Naive thymus-derived CD4-positive, alpha-beta T cell (primary cell): ENCODE results near the gene ADGRF3. TPM values are rescaled to one million over a fixed set of nuclear protein-coding genes. Genes with fewer than 3 reads are reported as not detected.
"Not testable (repeated sequence)": the region's sequence is repeated elsewhere in the genome, so short reads cannot be mapped to it uniquely, and the experiment has no call there.

Experiments used
- ATAC-seq: fragments of 150-1000 bp; cut with Tn5 transposase; 2 replicates; pipeline ENCODE4 v1.10.0; 2021; ENCODE audit warnings: mild to moderate bottlenecking, moderate library complexity
- CTCF ChIA-PET: fragments of 350-600 bp; sonication (Branson Sonifier 250); formaldehyde crosslinking; loops from one replicate; lab custom pipeline; 2021; ENCODE audit warnings: antibody characterized with exemption; lab: Charles Lee
- POLR2A ChIA-PET: fragments of 350-600 bp; sonication (Branson Sonifier 250); formaldehyde crosslinking; loops from one replicate; lab custom pipeline; 2021; ENCODE audit warnings: antibody characterized with exemption, inconsistent platforms; lab: Charles Lee
- DNase-seq, 9 donors: peaks; one replicate each; pipeline versions ENCODE4 v3.0.0 to v3.0.0-alpha.2; 2020 to 2022; ENCODE audit warnings: mixed read lengths in 1 of 9
- H3K27ac ChIP-seq: one replicate; pipeline ENCODE4 v1.7.0; 2013; ENCODE audit warnings: mild to moderate bottlenecking, low read depth, low read length, moderate library complexity
- H3K27me3 ChIP-seq, 2 donors: one replicate each; pipeline ENCODE4 v1.7.0; 2013; ENCODE audit warnings: low read length in 2 of 2, mild to moderate bottlenecking in 2 of 2, moderate library complexity in 2 of 2; ENCODE audit not compliant: control insufficient read depth in 2 of 2, insufficient read depth in 2 of 2
- H3K36me3 ChIP-seq, 3 experiments: 1 replicate in 2 of 3; 2 replicates in 1 of 3; pipeline ENCODE4 v1.7.0; 2013; ENCODE audit warnings: low read length in 3 of 3, mild to moderate bottlenecking in 3 of 3, moderate library complexity in 1 of 3; ENCODE audit not compliant: insufficient read depth in 3 of 3, control insufficient read depth in 2 of 3
- H3K4me1 ChIP-seq, 2 donors: one replicate each; pipeline ENCODE4 v1.7.0; 2013; ENCODE audit warnings: low read length in 2 of 2, mild to moderate bottlenecking in 2 of 2, moderate library complexity in 1 of 2; ENCODE audit not compliant: control insufficient read depth in 2 of 2, insufficient read depth in 2 of 2
- H3K4me3 ChIP-seq: 2 replicates; pipeline ENCODE4 v1.7.0; 2013; ENCODE audit warnings: mild to moderate bottlenecking, low read length
- H3K9me3 ChIP-seq, 3 experiments: 1 replicate in 2 of 3; 2 replicates in 1 of 3; pipeline ENCODE4 v1.7.0; 2013; ENCODE audit warnings: low read length in 3 of 3; ENCODE audit not compliant: control insufficient read depth in 2 of 3
- H3K27ac Mint-ChIP-seq, 9 donors: one replicate each; pipeline ENCODE4 v1.8.0; 2020 to 2022; ENCODE audit warnings: mixed read lengths in 9 of 9, mild to moderate bottlenecking in 8 of 9, moderate library complexity in 5 of 9, inconsistent platforms in 2 of 9
- H3K27me3 Mint-ChIP-seq, 5 donors: one replicate each; pipeline ENCODE4 v1.8.0; 2021 to 2022; ENCODE audit warnings: mixed read lengths in 5 of 5, mild to moderate bottlenecking in 1 of 5
- H3K36me3 Mint-ChIP-seq, 5 donors: one replicate each; pipeline ENCODE4 v1.8.0; 2020 to 2022; ENCODE audit warnings: mixed read lengths in 5 of 5, mild to moderate bottlenecking in 3 of 5, inconsistent platforms in 1 of 5
- H3K4me1 Mint-ChIP-seq, 7 donors: one replicate each; pipeline ENCODE4 v1.8.0; 2020 to 2022; ENCODE audit warnings: mixed read lengths in 7 of 7, mild to moderate bottlenecking in 3 of 7, inconsistent platforms in 1 of 7
- H3K4me3 Mint-ChIP-seq, 10 donors: one replicate each; pipeline ENCODE4 v1.8.0; 2020 to 2022; ENCODE audit warnings: mild to moderate bottlenecking in 10 of 10, mixed read lengths in 10 of 10, moderate library complexity in 6 of 10, inconsistent platforms in 2 of 10
- H3K9me3 Mint-ChIP-seq, 11 donors: one replicate each; pipeline ENCODE4 v1.8.0; 2020 to 2022; ENCODE audit warnings: mixed read lengths in 11 of 11, mild to moderate bottlenecking in 4 of 11, inconsistent platforms in 1 of 11, moderate library complexity in 1 of 11
- intact Hi-C, 2 donors: fragments of 100-400 bp; cut with micrococcal nuclease; formaldehyde crosslinking; loops; one replicate each; pipeline ENCODE4 v1.15.1; 2023
- polyA plus RNA-seq, 2 donors: library from polyadenylated mRNA; unstranded; fragments of 300-500 nt; fragmentation: Illumina TruSeq; gene quantifications; one replicate each; pipeline ENCODE4 v1.2.3, GENCODE V29; 2021
- total RNA-seq, 6 experiments: library from RNA in 5 of 6; stranded (reverse) in 5 of 6; gene quantifications; 1 replicate in 5 of 6; 2 replicates in 1 of 6; pipeline ENCODE4 v1.2.3 and lab custom pipeline; 2021 to 2026

Gene ADGRF3
- total and polyA plus RNA-seq, 7 experiments from 2014 or later: 0.09 to 5.0 (median 1.6) TPM

- H3K27ac ChIP-seq, H3K9me3 ChIP-seq, ATAC-seq, H3K36me3 ChIP-seq, H3K4me1 ChIP-seq, H3K27me3 Mint-ChIP-seq, H3K4me3 ChIP-seq, H3K36me3 Mint-ChIP-seq, H3K4me3 Mint-ChIP-seq, H3K9me3 Mint-ChIP-seq, H3K27me3 ChIP-seq, intact Hi-C loops, H3K27ac Mint-ChIP-seq, DNase-seq: not testable (repeated sequence)
- ChIA-PET CTCF (interaction anchor here (1.3 kb wide), 1 partner anchor 31 kb away, joined by 4 read pairs; no protein-coding TSS in a partner anchor), POLR2A (interaction anchor here (1.6 kb wide), 1 partner anchor 16 kb away, joined by 3 read pairs; no protein-coding TSS in a partner anchor)
- H3K4me1 Mint-ChIP-seq: peaks cover 3 to 19% (median 9%) of the 10 kb centered on the region in 7 donors
Observed at GRCh38 chr2:26329083-26329482, 17.5 kb downstream of the ADGRF3 start.

- DNase-seq: no peak
- peaks cover 0 to 6% of the 10 kb centered on the region in 2 donors for H3K4me1 ChIP-seq
- no peak overlapping the region for H3K4me3 ChIP-seq
- H3K9me3 Mint-ChIP-seq: peaks cover 0 to 3% (median 0%) of the 10 kb centered on the region in 11 donors
- H3K4me1 Mint-ChIP-seq: peaks cover 3 to 19% (median 9%) of the 10 kb centered on the region in 7 donors
- no peak overlapping the region for H3K4me3 Mint-ChIP-seq
- H3K27ac ChIP-seq: no peak overlapping the region
- CTCF ChIA-PET: interaction anchor here (0.6 to 0.9 kb wide), 4 partner anchors 70 to 367 kb away, joined by 3 to 4 read pairs (median 3); no protein-coding TSS in a partner anchor
- intact Hi-C loops: no loop called here
- no peaks in the 10 kb centered on the region for H3K27me3 Mint-ChIP-seq
- no peaks in the 10 kb centered on the region for H3K36me3 ChIP-seq
- H3K36me3 Mint-ChIP-seq: peaks cover 0 to 4% (median 1%) of the 10 kb centered on the region in 5 donors
- no peak overlapping the region for H3K27ac Mint-ChIP-seq
- POLR2A ChIA-PET: interaction anchor here (0.6 to 1.6 kb wide), 2 partner anchors 12 to 18 kb away, joined by 3 read pairs; no protein-coding TSS in a partner anchor
- no peaks in the 10 kb centered on the region for H3K27me3 ChIP-seq
- no peak for ATAC-seq
- H3K9me3 ChIP-seq: no peaks in the 10 kb centered on the region
Observed at GRCh38 chr2:26327291-26328272, 19.0 kb downstream of the ADGRF3 start.

DNA sequence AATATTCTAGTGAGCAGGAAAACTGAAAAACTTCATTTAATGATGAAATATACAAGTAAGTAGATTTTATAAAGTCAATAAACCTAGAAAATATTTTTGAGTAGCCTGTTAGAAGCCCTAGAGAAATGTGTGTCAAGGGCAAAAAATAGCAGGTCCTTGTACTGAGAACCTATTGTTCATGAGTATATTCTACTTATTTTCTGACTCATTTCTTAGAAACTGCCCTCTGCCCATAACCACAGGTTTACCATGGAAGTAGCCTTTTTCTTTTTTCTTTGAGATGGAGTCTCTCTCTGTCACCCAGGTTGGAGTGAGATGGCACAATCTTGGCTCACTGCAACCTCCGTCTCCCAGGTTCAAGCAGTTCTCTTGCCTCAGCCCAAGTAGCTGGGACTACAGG lies 20.1 kb downstream of the ADGRF3 start:
- POLR2A ChIA-PET: no interaction called here
- intact Hi-C loops: no loop called here
- H3K4me1 Mint-ChIP-seq: peaks cover 3 to 19% (median 9%) of the 10 kb centered on the region in 7 donors
- no peak overlapping the region for H3K4me3 Mint-ChIP-seq
- H3K36me3 Mint-ChIP-seq: peaks cover 0 to 4% (median 1%) of the 10 kb centered on the region in 5 donors
- peaks cover 0 to 6% of the 10 kb centered on the region in 2 donors for H3K4me1 ChIP-seq
- ATAC-seq (no peak), DNase-seq (no peak)
- H3K27ac ChIP-seq: no peak overlapping the region
- peak overlapping the region in 1 of 9 donors; percentile 20 for H3K27ac Mint-ChIP-seq
- no peaks in the 10 kb centered on the region for H3K27me3 Mint-ChIP-seq
- no peaks in the 10 kb centered on the region for H3K27me3 ChIP-seq
- H3K36me3 ChIP-seq: no peaks in the 10 kb centered on the region
- CTCF ChIA-PET: interaction anchor here (0.7 to 0.9 kb wide), 2 partner anchors 69 to 143 kb away, joined by 3 read pairs; no protein-coding TSS in a partner anchor
- no peaks in the 10 kb centered on the region for H3K9me3 ChIP-seq
- H3K9me3 Mint-ChIP-seq: peaks cover 0 to 3% (median 0%) of the 10 kb centered on the region in 11 donors
- no peak overlapping the region for H3K4me3 ChIP-seq

DNA sequence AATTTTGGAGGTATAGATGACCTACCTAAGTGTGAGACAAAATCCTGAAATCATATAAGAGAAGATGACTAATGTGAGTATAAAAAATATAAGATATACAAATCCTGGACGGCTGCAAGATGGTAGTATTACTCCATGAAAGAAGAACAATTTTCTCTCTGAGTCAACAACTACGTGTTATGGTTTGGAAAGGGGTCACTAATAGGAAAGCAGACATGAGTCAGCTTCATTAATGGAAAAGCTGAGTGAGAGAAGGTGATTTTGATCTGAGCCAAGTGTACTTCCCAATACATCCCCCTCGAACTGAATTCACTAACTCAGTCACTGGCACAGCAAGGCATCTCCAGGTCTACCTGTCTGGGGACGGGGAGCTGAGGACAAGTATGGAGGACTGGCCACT lies 20.7 kb downstream of the ADGRF3 start:
- no peaks in the 10 kb centered on the region for H3K27me3 ChIP-seq
- ATAC-seq (no peak), DNase-seq (no peak)
- no peaks in the 10 kb centered on the region for H3K36me3 ChIP-seq
- H3K4me3 ChIP-seq: no peak overlapping the region
- Mint-ChIP-seq H3K27me3 (peaks cover 0 to 5% (median 0%) of the 10 kb centered on the region in 5 donors), H3K4me1 (peaks cover 3 to 19% (median 9%) of the 10 kb centered on the region in 7 donors), H3K27ac (no peak overlapping the region), H3K36me3 (peaks cover 0 to 7% (median 1%) of the 10 kb centered on the region in 5 donors), H3K9me3 (peaks cover 0 to 3% (median 0%) of the 10 kb centered on the region in 11 donors), H3K4me3 (no peak overlapping the region)
- no peak overlapping the region for H3K27ac ChIP-seq
- H3K4me1 ChIP-seq: peaks cover 0 to 6% of the 10 kb centered on the region in 2 donors
- CTCF ChIA-PET: no interaction called here
- POLR2A ChIA-PET: no interaction called here
- no peaks in the 10 kb centered on the region for H3K9me3 ChIP-seq
- intact Hi-C loops: no loop called here

GRCh38 chr2:26324903-26325302 lies 21.7 kb downstream of the ADGRF3 start:
- H3K27me3 Mint-ChIP-seq: peaks cover 0 to 5% (median 0%) of the 10 kb centered on the region in 5 donors
- Histone ChIP-seq H3K36me3 (no peaks in the 10 kb centered on the region), H3K27ac (no peak overlapping the region), H3K9me3 (no peaks in the 10 kb centered on the region), H3K27me3 (no peaks in the 10 kb centered on the region), H3K4me3 (no peak overlapping the region), H3K4me1 (no peaks in the 10 kb centered on the region)
- peaks cover 0 to 3% (median 0%) of the 10 kb centered on the region in 11 donors for H3K9me3 Mint-ChIP-seq
- H3K4me1 Mint-ChIP-seq: peaks cover 3 to 14% (median 4%) of the 10 kb centered on the region in 7 donors
- ChIA-PET CTCF (interaction anchor here (0.6 kb wide), 1 partner anchor 718 kb away, joined by 3 read pairs; no protein-coding TSS in a partner anchor), POLR2A (no interaction called here)
- intact Hi-C loops: no loop called here
- ATAC-seq: no peak
- peaks cover 0 to 7% (median under 1%) of the 10 kb centered on the region in 5 donors for H3K36me3 Mint-ChIP-seq
- DNase-seq: no peak
- no peak overlapping the region for H3K27ac Mint-ChIP-seq
- H3K4me3 Mint-ChIP-seq: no peak overlapping the region

DNA sequence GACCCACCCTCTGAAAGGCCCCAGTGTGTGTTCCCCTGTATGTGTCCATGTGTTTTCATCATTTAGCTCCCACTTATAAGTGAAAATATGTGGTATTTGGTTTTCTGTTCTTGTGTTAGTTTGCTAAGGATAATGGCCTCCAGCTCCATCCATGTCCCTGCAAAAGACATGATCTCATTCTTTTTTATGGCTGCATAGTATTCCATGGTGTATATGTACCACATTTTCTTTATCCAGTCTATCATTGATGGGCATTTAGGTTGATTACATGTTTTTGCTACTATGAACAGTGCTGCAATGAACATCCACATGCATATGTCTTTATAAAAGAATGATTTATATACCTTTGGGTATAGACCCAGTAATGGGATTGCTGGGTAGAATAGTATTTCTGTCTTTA lies 22.1 kb downstream of the ADGRF3 start:
- H3K27ac Mint-ChIP-seq, POLR2A ChIA-PET, DNase-seq, H3K9me3 Mint-ChIP-seq, intact Hi-C loops, H3K36me3 Mint-ChIP-seq, H3K27me3 Mint-ChIP-seq, H3K36me3 ChIP-seq, H3K27ac ChIP-seq, H3K4me3 Mint-ChIP-seq, H3K4me1 ChIP-seq, H3K27me3 ChIP-seq, H3K4me3 ChIP-seq, ATAC-seq, H3K9me3 ChIP-seq: not testable (repeated sequence)
- peaks cover 0 to 11% (median under 1%) of the 10 kb centered on the region in 7 donors for H3K4me1 Mint-ChIP-seq
- CTCF ChIA-PET: interaction anchor here (0.6 kb wide), 1 partner anchor 718 kb away, joined by 3 read pairs; no protein-coding TSS in a partner anchor
